Measurements from ENCODE around the gene SSBP2.

GRCh38 chr5:81513982-81514381 lies 236.9 kb downstream of the SSBP2 start:
- TF ChIP-seq, protein P1, sequence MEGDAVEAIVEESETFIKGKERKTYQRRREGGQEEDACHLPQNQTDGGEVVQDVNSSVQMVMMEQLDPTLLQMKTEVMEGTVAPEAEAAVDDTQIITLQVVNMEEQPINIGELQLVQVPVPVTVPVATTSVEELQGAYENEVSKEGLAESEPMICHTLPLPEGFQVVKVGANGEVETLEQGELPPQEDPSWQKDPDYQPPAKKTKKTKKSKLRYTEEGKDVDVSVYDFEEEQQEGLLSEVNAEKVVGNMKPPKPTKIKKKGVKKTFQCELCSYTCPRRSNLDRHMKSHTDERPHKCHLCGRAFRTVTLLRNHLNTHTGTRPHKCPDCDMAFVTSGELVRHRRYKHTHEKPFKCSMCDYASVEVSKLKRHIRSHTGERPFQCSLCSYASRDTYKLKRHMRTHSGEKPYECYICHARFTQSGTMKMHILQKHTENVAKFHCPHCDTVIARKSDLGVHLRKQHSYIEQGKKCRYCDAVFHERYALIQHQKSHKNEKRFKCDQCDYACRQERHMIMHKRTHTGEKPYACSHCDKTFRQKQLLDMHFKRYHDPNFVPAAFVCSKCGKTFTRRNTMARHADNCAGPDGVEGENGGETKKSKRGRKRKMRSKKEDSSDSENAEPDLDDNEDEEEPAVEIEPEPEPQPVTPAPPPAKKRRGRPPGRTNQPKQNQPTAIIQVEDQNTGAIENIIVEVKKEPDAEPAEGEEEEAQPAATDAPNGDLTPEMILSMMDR (IDR thresholded peaks at IDR 0.05), result peak in 1 of 7 experiments; percentile 16
- TF ChIP-seq EP300 (IDR thresholded peaks at IDR 0.05), result no peak
- no peak for TF ChIP-seq POLR2A (IDR thresholded peaks at IDR 0.05)

Data from stomach (tissue), 4 donors.